GM23338 (cell line): Measurements from ENCODE around the gene NIPAL3. TPM values are rescaled to one million over a fixed set of nuclear protein-coding genes. Genes with fewer than 3 reads are reported as not detected.
A peak's percentile ranks its signal among the peaks of the same experiment; 100 is the strongest.

ENCODE experiments used
- ATAC-seq: fragments of 200-7000 bp; cut with Tn5 transposase; 3 replicates; pipeline ENCODE4 v1.9.1; 2020
- DNase-seq: peaks from one replicate; pipeline ENCODE4 v3.0.0-alpha.2; 2015; ENCODE audit warnings: low spot score
- H2AFZ ChIP-seq: fragments of 200-600 bp; sonication (generic); 2 replicates; pipeline ENCODE4 v1.8.0; 2016; ENCODE audit warnings: antibody characterized with exemption, mild to moderate bottlenecking, moderate library complexity
- H3F3A ChIP-seq: fragments of 200-600 bp; sonication (generic); replicated peaks from 2 replicates; pipeline ENCODE4 v1.8.0; 2017; ENCODE audit warnings: antibody characterized with exemption, mixed run types, low read depth
- H3K27ac ChIP-seq: fragments of 200-600 bp; sonication (generic); 2 replicates; pipeline ENCODE4 v1.6.1; 2016; ENCODE audit warnings: low read depth
- H3K27me3 ChIP-seq: fragments of 200-600 bp; sonication (generic); 2 replicates; pipeline ENCODE4 v1.8.0; 2016; ENCODE audit warnings: mild to moderate bottlenecking, mixed run types, moderate library complexity; ENCODE audit not compliant: insufficient read depth
- H3K36me3 ChIP-seq: fragments of 200-600 bp; sonication (generic); 2 replicates; pipeline ENCODE4 v1.8.0; 2016; ENCODE audit warnings: mild to moderate bottlenecking; ENCODE audit not compliant: insufficient read depth
- H3K4me1 ChIP-seq: fragments of 200-600 bp; sonication (generic); 2 replicates; pipeline ENCODE4 v1.8.0; 2016; ENCODE audit warnings: mild to moderate bottlenecking, moderate library complexity; ENCODE audit not compliant: insufficient read depth
- H3K4me2 ChIP-seq: fragments of 200-600 bp; sonication (generic); 2 replicates; pipeline ENCODE4 v1.7.1; 2017; ENCODE audit warnings: mixed run types
- H3K4me3 ChIP-seq: fragments of 200-600 bp; sonication (generic); 2 replicates; pipeline ENCODE4 v1.6.1; 2016; ENCODE audit warnings: mixed run types
- H3K79me2 ChIP-seq: fragments of 200-600 bp; sonication (generic); replicated peaks from 2 replicates; pipeline ENCODE4 v1.8.0; 2017; ENCODE audit warnings: mild to moderate bottlenecking; ENCODE audit not compliant: insufficient read depth
- H3K9me2 ChIP-seq: fragments of 200-600 bp; sonication (generic); 2 replicates; pipeline ENCODE4 v1.8.0; 2017; ENCODE audit not compliant: insufficient read depth
- H4K20me1 ChIP-seq: fragments of 200-600 bp; sonication (generic); replicated peaks from 2 replicates; pipeline ENCODE4 v1.8.0; 2017; ENCODE audit warnings: mild to moderate bottlenecking; ENCODE audit not compliant: insufficient read depth
- H3K27ac Mint-ChIP-seq: 2 replicates; pipeline ENCODE4 v1.8.0; 2020; ENCODE audit warnings: inconsistent platforms, mild to moderate bottlenecking, moderate library complexity, mixed read lengths
- H3K27me3 Mint-ChIP-seq: 3 replicates; pipeline ENCODE4 v1.8.0; 2022; ENCODE audit warnings: low read depth, mild to moderate bottlenecking, moderate library complexity, mixed read lengths, inconsistent platforms; ENCODE audit not compliant: insufficient read depth, poor library complexity
- H3K36me3 Mint-ChIP-seq: 3 replicates; pipeline ENCODE4 v1.8.0; 2021; ENCODE audit warnings: low read depth, mild to moderate bottlenecking, inconsistent platforms, moderate library complexity, mixed read lengths
- H3K4me1 Mint-ChIP-seq: 3 replicates; pipeline ENCODE4 v1.8.0; 2020; ENCODE audit warnings: mild to moderate bottlenecking, inconsistent platforms, mixed read lengths
- H3K4me3 Mint-ChIP-seq: 3 replicates; pipeline ENCODE4 v1.8.0; 2021; ENCODE audit warnings: moderate library complexity, mild to moderate bottlenecking, inconsistent platforms, mixed read lengths
- H3K9me3 Mint-ChIP-seq: 3 replicates; pipeline ENCODE4 v1.8.0; 2020; ENCODE audit warnings: moderate library complexity, mild to moderate bottlenecking, inconsistent platforms, mixed read lengths
- CTCF ChIP-seq, 2 experiments: fragments of 200-600 bp in 1 of 2; sonication (generic) in 1 of 2; conservative IDR thresholded peaks; 2 replicates each; pipeline versions ENCODE4 v1.5.1 to v1.6.1; 2016 to 2017; ENCODE audit warnings: antibody characterized with exemption in 2 of 2, low read depth in 2 of 2, mild to moderate bottlenecking in 2 of 2, moderate library complexity in 1 of 2
- EZH2 ChIP-seq: fragments of 200-600 bp; sonication (generic); IDR thresholded peaks from one replicate; pipeline ENCODE4 v1.8.0; 2017; ENCODE audit warnings: antibody characterized with exemption, mild to moderate bottlenecking, low read depth; ENCODE audit not compliant: unreplicated experiment
- EZH2phosphoT487 ChIP-seq: fragments of 200-600 bp; sonication (generic); IDR thresholded peaks from one replicate; pipeline ENCODE4 v1.8.1; 2018; ENCODE audit warnings: antibody characterized with exemption; ENCODE audit not compliant: unreplicated experiment
- JUNB ChIP-seq: IDR thresholded peaks from one replicate; pipeline ENCODE4 v1.6.1; 2016; ENCODE audit warnings: antibody characterized with exemption; ENCODE audit not compliant: unreplicated experiment
- POLR2AphosphoS5 ChIP-seq: IDR thresholded peaks from 2 replicates; pipeline ENCODE4 v1.6.1; 2016; ENCODE audit warnings: antibody characterized with exemption, low read depth
- REST ChIP-seq: IDR thresholded peaks from one replicate; pipeline ENCODE4 v1.6.1; 2018; ENCODE audit warnings: antibody characterized with exemption; ENCODE audit not compliant: unreplicated experiment
- STAT1 ChIP-seq: IDR thresholded peaks from one replicate; pipeline ENCODE4 v1.6.1; 2016; ENCODE audit warnings: antibody characterized with exemption; ENCODE audit not compliant: unreplicated experiment
- ZNF114 ChIP-seq: fragments of 250-450 bp; sonication (Bioruptor Pico); IDR thresholded peaks from 2 replicates; pipeline ENCODE4 v1.5.0; 2020; ENCODE audit warnings: mild to moderate bottlenecking, moderate library complexity
- ZNF331 ChIP-seq: fragments of 250-450 bp; sonication (Bioruptor Pico); IDR thresholded peaks from 2 replicates; pipeline ENCODE4 v1.5.0; 2020; ENCODE audit warnings: low read depth, mild to moderate bottlenecking, moderate library complexity
- polyA plus RNA-seq: library from polyadenylated mRNA; unstranded; fragments of >200 nt; fragmentation: Nextera tagmentation; extraction: Ambion mirVana; gene quantifications from 2 replicates; pipeline ENCODE4 v1.2.1, GENCODE V29; 2016
- total RNA-seq: library from RNA; depleted of rRNA; stranded (reverse); fragments of >200 nt; shearing (Covaris generic); gene quantifications from 2 replicates; pipeline ENCODE4 v1.2.3, GENCODE V29; 2014

The NIPAL3 gene
- total and polyA plus RNA-seq, 2 experiments from 2014 or later, result 5.5 to 9.6 TPM

GRCh38 chr1:24503059-24503751 lies 87.6 kb downstream of the NIPAL3 start:
- H3K4me1 Mint-ChIP-seq, result peaks cover 54% of the 10 kb centered on the region
- DNase-seq, result peak; percentile 45
- no peaks in the 10 kb centered on the region for H3K36me3 ChIP-seq
- H3K27me3 Mint-ChIP-seq, result peaks cover 11% of the 10 kb centered on the region
- H3K4me2 ChIP-seq, result peak overlapping the region; percentile 94
- peak overlapping the region; percentile 96 for H2AFZ ChIP-seq
- H3K9me2 ChIP-seq, result no peaks in the 10 kb centered on the region
- H3K27ac ChIP-seq, result no peak overlapping the region
- peak overlapping the region; percentile 96 for H3K4me3 ChIP-seq
- H3K27ac Mint-ChIP-seq, result 0 out of 2 replicates have a peak overlapping the region, but pooled peaks have one; percentile 72
- H3K4me3 Mint-ChIP-seq, result peak overlapping the region; percentile 91
- 0 out of 2 replicates have a peak, but pooled peaks cover 3% of the 10 kb centered on the region for H3F3A ChIP-seq
- peaks cover 3% of the 10 kb centered on the region; the same call in 1 of the 3 replicates for H3K9me3 Mint-ChIP-seq
- peak; percentile 3; the same call in 2 of the 3 replicates for ATAC-seq
- H3K79me2 ChIP-seq, result peaks cover 10% of the 10 kb centered on the region; the same call in 1 of the 2 replicates
- H3K36me3 Mint-ChIP-seq, result peaks cover 2% of the 10 kb centered on the region; the same call in 1 of the 3 replicates
- peaks cover 37% of the 10 kb centered on the region for H3K4me1 ChIP-seq
- H3K27me3 ChIP-seq, result peaks cover 7% of the 10 kb centered on the region
- no peak for TF ChIP-seq JUNB
- H4K20me1 ChIP-seq, result no peaks in the 10 kb centered on the region

GRCh38 chr1:24503870-24504523 lies 88.4 kb downstream of the NIPAL3 start:
- Histone ChIP-seq H3F3A (0 out of 2 replicates have a peak, but pooled peaks cover 3% of the 10 kb centered on the region), H3K4me1 (peaks cover 37% of the 10 kb centered on the region), H4K20me1 (no peaks in the 10 kb centered on the region), H3K36me3 (no peaks in the 10 kb centered on the region), H3K27me3 (peaks cover 7% of the 10 kb centered on the region), H3K4me3 (peak overlapping the region; percentile 96), H3K4me2 (peak overlapping the region; percentile 94), H3K9me2 (no peaks in the 10 kb centered on the region), H3K27ac (no peak overlapping the region), H2AFZ (no peak overlapping the region), H3K79me2 (peaks cover 10% of the 10 kb centered on the region; the same call in 1 of the 2 replicates)
- H3K27ac Mint-ChIP-seq, result no peak overlapping the region
- peak overlapping the region; percentile 91 for H3K4me3 Mint-ChIP-seq
- H3K27me3 Mint-ChIP-seq, result peaks cover 11% of the 10 kb centered on the region
- peaks cover 2% of the 10 kb centered on the region; the same call in 1 of the 3 replicates for H3K36me3 Mint-ChIP-seq
- peaks cover 3% of the 10 kb centered on the region; the same call in 1 of the 3 replicates for H3K9me3 Mint-ChIP-seq
- DNase-seq (no peak), ATAC-seq (no peak)
- H3K4me1 Mint-ChIP-seq, result peaks cover 58% of the 10 kb centered on the region
- TF ChIP-seq EZH2, result no peak
- no peak for TF ChIP-seq ZNF114
- TF ChIP-seq EZH2phosphoT487, result no peak
- no peak for TF ChIP-seq POLR2AphosphoS5
- TF ChIP-seq CTCF (conservative IDR thresholded peaks at IDR 0.05; ENCODE audit: low read depth in 2 of 2), result no peak
- TF ChIP-seq ZNF331 (CRISPR knock-in tag), result no peak
- TF ChIP-seq STAT1, result no peak
- no peak for TF ChIP-seq REST
